ENCODE results near the gene PPP1R15B. TPM values are rescaled to one million over a fixed set of nuclear protein-coding genes. Genes with fewer than 3 reads are reported as not detected.

The PPP1R15B gene
- total RNA-seq, 1 experiment from 2014 or later: 45.9 TPM

GRCh38 chr1:204367956-204368355 is 43.7 kb downstream of the PPP1R15B start:
- DNase-seq: no peak
- H2BK20ac ChIP-seq (ENCODE audit: low read depth, low read length, poor library complexity, severe bottlenecking): no peak overlapping the region
- H3K56ac ChIP-seq (ENCODE audit: insufficient read length, low read depth, low read length): no peak overlapping the region
- no peaks in the 10 kb centered on the region for H3K9me3 ChIP-seq (ENCODE audit: control insufficient read depth, low read depth, low read length)
- H3K23ac ChIP-seq (ENCODE audit: insufficient read length, low read depth, low read length): no peak overlapping the region
- no peak overlapping the region for H3K4me2 ChIP-seq (ENCODE audit: insufficient read depth, insufficient read length, low read length)
- WGBS (ENCODE audit: extremely low coverage, insufficient read length, low lambda C conversion rate): no CpG with 5 or more reads among the region's 10 CpGs
- H3K27ac Mint-ChIP-seq: no peak overlapping the region
- no peak overlapping the region for H2BK12ac ChIP-seq (ENCODE audit: insufficient read length, low read depth, low read length)
- no peak overlapping the region for H2BK120ac ChIP-seq (ENCODE audit: low read depth, low read length, poor library complexity, severe bottlenecking)
- TF ChIP-seq, protein P1, sequence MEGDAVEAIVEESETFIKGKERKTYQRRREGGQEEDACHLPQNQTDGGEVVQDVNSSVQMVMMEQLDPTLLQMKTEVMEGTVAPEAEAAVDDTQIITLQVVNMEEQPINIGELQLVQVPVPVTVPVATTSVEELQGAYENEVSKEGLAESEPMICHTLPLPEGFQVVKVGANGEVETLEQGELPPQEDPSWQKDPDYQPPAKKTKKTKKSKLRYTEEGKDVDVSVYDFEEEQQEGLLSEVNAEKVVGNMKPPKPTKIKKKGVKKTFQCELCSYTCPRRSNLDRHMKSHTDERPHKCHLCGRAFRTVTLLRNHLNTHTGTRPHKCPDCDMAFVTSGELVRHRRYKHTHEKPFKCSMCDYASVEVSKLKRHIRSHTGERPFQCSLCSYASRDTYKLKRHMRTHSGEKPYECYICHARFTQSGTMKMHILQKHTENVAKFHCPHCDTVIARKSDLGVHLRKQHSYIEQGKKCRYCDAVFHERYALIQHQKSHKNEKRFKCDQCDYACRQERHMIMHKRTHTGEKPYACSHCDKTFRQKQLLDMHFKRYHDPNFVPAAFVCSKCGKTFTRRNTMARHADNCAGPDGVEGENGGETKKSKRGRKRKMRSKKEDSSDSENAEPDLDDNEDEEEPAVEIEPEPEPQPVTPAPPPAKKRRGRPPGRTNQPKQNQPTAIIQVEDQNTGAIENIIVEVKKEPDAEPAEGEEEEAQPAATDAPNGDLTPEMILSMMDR (conservative IDR thresholded peaks at IDR 0.05): no peak
- no peak overlapping the region for H3K14ac ChIP-seq (ENCODE audit: insufficient read depth, low read length)
- no peak overlapping the region for H3K9ac ChIP-seq (ENCODE audit: extremely low read depth, insufficient read length, low read length)
- no peak overlapping the region for H2AFZ ChIP-seq (ENCODE audit: low read length)
- H2BK15ac ChIP-seq (ENCODE audit: low read depth, low read length): no peak overlapping the region
- H2AK5ac ChIP-seq (ENCODE audit: insufficient read length, low read length): no peak overlapping the region
- H3K27ac ChIP-seq (ENCODE audit: insufficient read length, low read depth, low read length): no peak overlapping the region
- no peak overlapping the region for H2BK5ac ChIP-seq (ENCODE audit: insufficient read length, low read length)
- H3K79me1 ChIP-seq (ENCODE audit: insufficient read depth, low read depth, low read length, poor library complexity, severe bottlenecking): no peaks in the 10 kb centered on the region
- no peaks in the 10 kb centered on the region for H3K23me2 ChIP-seq (ENCODE audit: insufficient read length, low read depth, low read length, poor library complexity, severe bottlenecking)
- H3K79me2 ChIP-seq (ENCODE audit: insufficient read depth, low read length): no peaks in the 10 kb centered on the region
- H3K4me1 ChIP-seq (ENCODE audit: insufficient read depth, low read length): no peaks in the 10 kb centered on the region
- H3K9me3 Mint-ChIP-seq: no peaks in the 10 kb centered on the region
- no peak overlapping the region for H4K5ac ChIP-seq (ENCODE audit: insufficient read length, low read depth, low read length)
- H4K91ac ChIP-seq (ENCODE audit: insufficient read length, low read depth, low read length): no peak overlapping the region
- H3K27me3 ChIP-seq (ENCODE audit: insufficient read depth, low read length): no peaks in the 10 kb centered on the region
- no peak overlapping the region for H3K4ac ChIP-seq (ENCODE audit: low read depth, low read length)
- no peaks in the 10 kb centered on the region for H3K36me3 Mint-ChIP-seq (ENCODE audit: insufficient read depth in 1 of 3, low read depth in 3 of 3)
- no peak overlapping the region for H3K4me3 Mint-ChIP-seq
- H3K27me3 Mint-ChIP-seq (ENCODE audit: low read depth): peaks cover 35% of the 10 kb centered on the region
- H4K20me1 ChIP-seq (ENCODE audit: control insufficient read depth, insufficient read depth, insufficient read length): no peaks in the 10 kb centered on the region
- H3K4me1 Mint-ChIP-seq: peaks cover 4 to 5% of the 10 kb centered on the region in 2 experiments
- no peak overlapping the region for H4K8ac ChIP-seq (replicated peaks; ENCODE audit: insufficient read length, low read depth, low read length)
- H3T11ph ChIP-seq (ENCODE audit: low read length): no peak overlapping the region
- H3K18ac ChIP-seq (ENCODE audit: insufficient read length, low read depth, low read length): no peak overlapping the region
